ENCODE results near the gene FAM187B.

DNA sequence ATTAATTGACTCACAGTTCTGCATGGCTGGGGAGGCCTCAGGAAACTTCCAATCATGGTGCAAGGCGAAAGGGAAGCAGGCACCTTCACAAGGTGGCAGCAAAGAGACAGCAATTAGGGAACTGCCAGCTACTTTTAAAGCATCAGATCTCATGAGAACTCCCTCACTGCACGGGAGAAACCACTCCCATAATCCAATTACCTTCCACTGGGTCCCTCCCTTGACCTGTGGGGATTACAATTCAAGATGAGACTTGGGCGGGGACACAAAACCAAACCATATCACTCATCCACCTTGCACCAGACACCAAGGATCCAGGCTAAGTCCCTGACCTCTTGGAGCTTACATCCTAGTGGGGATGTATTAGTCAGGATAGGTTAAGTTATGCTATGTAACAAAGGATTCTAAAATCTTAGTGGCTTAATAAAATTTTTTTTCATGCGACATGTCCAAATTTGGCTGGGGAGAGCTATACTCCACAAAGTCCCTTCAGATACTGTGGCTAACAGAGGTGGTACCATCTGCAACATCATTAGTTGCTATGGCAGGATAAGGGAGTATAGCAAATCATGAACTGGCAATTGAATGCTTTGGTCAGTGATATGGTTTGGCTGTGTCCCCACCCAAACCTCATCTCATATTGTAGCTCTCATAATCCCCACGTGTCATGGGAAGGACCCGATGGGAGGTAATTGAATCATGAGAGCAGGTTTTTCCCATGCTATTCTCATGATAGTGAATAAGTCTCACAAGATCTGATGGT lies 8.3 kb upstream of the FAM187B start:
- TF ChIP-seq CTCF (conservative IDR thresholded peaks at IDR 0.05): no peak
- no peak for TF ChIP-seq EZH2 (IDR thresholded peaks at IDR 0.05; ENCODE audit: low read depth)

Measured in PC-9 (cell line).